ENCODE data around the gene TMEM255B.
"Not testable (repeated sequence)": the region's sequence is repeated elsewhere in the genome, so short reads cannot be mapped to it uniquely, and the experiment has no call there.

Gene TMEM255B

GRCh38 chr13:113742000-113742441 lies 17.0 kb upstream of the TMEM255B start:
- DNase-seq (ENCODE audit: extremely low spot score): no peak
- ChIA-PET CTCF (no interaction called here), POLR2A (no interaction called here)
- no peak for TF ChIP-seq CTCF (IDR thresholded peaks at IDR 0.05; ENCODE audit: control extremely low read depth, extremely low read depth, low read depth, missing control alignments)

- TF ChIP-seq CTCF (IDR thresholded peaks at IDR 0.05; ENCODE audit: control extremely low read depth, extremely low read depth, low read depth, missing control alignments): no peak
- POLR2A ChIA-PET: no interaction called here
- CTCF ChIA-PET: no interaction called here
- no peak for DNase-seq (ENCODE audit: extremely low spot score)
Measured at GRCh38 chr13:113742445-113743120, 16.4 kb upstream of the TMEM255B start.

DNA sequence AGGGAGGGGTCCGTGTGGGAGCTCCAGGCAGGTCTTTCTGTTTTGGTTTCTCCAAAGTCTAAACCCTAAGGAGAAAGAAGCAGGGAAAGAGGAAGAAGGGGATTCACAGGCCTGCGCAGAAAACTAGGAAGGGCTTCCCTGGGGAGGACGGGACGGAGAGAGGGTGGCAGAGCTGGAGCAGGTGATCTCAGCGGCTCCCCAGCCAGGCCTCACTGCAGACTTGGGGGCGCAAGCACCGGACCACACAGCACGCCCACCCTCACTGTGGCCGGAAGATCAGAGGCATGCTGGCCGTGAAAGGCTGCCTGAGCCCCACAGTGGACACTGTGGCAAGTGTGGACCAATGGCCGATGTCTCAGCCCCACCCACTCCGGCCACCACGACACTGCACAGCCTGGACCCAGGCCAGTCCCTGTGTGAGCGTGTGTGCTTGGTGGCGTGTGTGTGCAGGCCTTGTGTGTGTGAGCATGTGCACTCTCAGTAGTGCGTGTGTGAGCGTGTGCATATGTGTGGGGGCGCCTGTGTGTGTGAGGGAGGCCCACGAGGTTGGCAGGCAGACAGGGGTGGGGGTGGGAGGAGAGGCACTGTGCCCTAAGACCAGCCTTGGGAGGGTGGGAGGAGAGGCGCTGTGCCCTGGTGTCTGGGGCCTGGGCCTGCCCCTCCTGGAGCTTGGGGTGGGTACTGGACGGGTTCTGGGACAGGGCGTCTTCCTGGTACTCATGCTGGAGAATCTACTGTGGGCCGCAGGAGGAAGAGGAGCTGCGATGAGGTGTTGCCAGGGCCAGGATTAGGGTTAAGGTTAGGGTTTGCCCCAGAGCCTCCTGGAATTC lies 15.4 kb upstream of the TMEM255B start:
- DNase-seq (ENCODE audit: extremely low spot score): no peak
- ChIA-PET CTCF (no interaction called here), POLR2A (no interaction called here)
- TF ChIP-seq CTCF (IDR thresholded peaks at IDR 0.05; ENCODE audit: control extremely low read depth, extremely low read depth, low read depth, missing control alignments): no peak

- ChIA-PET CTCF (interaction anchor here (1.0 kb wide), 1 partner anchor 10 kb away, joined by 3 read pairs; no protein-coding TSS in a partner anchor), POLR2A (no interaction called here)
- TF ChIP-seq CTCF (IDR thresholded peaks at IDR 0.05; ENCODE audit: control extremely low read depth, extremely low read depth, low read depth, missing control alignments): no peak
- DNase-seq (ENCODE audit: extremely low spot score): no peak
Measured at GRCh38 chr13:113744197-113745000, 14.6 kb upstream of the TMEM255B start.

GRCh38 chr13:113745059-113745458 lies 14.0 kb upstream of the TMEM255B start:
- ChIA-PET POLR2A (no interaction called here), CTCF (interaction anchor here (1.0 kb wide), 1 partner anchor 9 kb away, joined by 3 read pairs; no protein-coding TSS in a partner anchor)
- no peak for DNase-seq (ENCODE audit: extremely low spot score)
- TF ChIP-seq CTCF (IDR thresholded peaks at IDR 0.05; ENCODE audit: control extremely low read depth, extremely low read depth, low read depth, missing control alignments): no peak

DNA sequence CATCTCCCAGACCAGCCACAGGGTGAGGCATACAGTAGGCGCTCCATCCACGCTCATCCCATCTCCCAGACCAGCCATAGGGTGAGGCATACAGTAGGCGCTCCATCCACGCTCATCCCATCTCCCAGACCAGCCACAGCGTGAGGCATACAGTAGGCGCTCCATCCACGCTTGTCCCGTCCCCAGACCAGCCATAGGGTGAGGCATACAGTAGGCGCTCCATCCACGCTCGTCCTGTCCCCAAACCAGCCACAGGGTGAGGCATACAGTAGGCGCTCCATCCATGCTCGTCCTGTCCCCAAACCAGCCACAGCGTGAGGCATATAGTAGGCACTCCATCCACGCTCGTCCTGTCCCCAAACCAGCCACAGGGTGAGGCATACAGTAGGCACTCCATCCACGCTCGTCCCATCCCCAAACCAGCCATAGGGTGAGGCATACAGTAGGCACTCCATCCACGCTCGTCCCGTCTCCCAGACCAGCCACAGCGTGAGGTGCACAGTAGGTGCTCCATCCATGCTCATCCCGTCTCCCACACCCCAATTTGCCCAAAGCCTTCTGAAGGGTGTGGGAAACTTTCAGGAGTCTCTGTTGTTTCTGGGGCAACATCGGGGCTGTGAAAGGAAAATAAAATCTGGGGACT lies 13.4 kb upstream of the TMEM255B start:
- POLR2A ChIA-PET; DNase-seq (ENCODE audit: extremely low spot score): not testable (repeated sequence)
- CTCF ChIA-PET: interaction anchor here (1.0 kb wide), 1 partner anchor 9 kb away, joined by 3 read pairs; no protein-coding TSS in a partner anchor
